KOPT-K1 (cell line): ENCODE data around the gene CAMKMT.

Experiments
- H3K27ac ChIP-seq: fragments of 200-600 bp; sonication (generic); 2 replicates; pipeline ENCODE4 v1.5.1; 2016; ENCODE audit warnings: antibody characterized with exemption, mild to moderate bottlenecking, low read depth, low read length; ENCODE audit not compliant: poor library complexity, severe bottlenecking
- H3K36me3 ChIP-seq: fragments of 200-600 bp; sonication (generic); 2 replicates; pipeline ENCODE4 v1.5.1; 2017; ENCODE audit warnings: antibody characterized with exemption, mild to moderate bottlenecking, low read length, moderate library complexity; ENCODE audit not compliant: insufficient read depth
- H3K9me3 ChIP-seq: fragments of 200-600 bp; sonication (generic); 2 replicates; pipeline ENCODE4 v1.5.1; 2017; ENCODE audit warnings: antibody characterized with exemption, low read length, mild to moderate bottlenecking; ENCODE audit not compliant: insufficient read depth, poor library complexity, severe bottlenecking

CAMKMT gene

DNA sequence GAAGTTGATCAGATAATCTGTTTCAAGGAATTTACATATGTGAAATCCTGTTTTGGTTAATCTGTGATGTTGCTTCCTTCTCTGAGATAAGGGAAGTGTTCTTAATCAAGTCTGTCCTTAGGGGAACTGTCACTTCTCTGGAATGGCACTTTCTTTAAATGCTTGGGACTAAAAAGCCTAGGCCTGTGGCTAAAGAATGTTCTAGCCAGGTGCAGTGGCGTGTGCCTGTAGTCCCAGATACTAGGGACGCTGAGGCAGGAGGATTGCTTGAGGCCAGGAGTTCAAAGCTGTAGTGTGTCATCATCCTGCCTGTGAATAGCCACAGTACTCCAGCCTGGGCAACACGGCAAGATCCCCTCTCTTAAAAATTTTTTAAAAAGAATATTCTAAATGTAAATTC, 362.2 kb downstream of the CAMKMT start:
- Histone ChIP-seq H3K9me3 (no peaks in the 10 kb centered on the region), H3K27ac (no peak overlapping the region), H3K36me3 (no peaks in the 10 kb centered on the region)

DNA sequence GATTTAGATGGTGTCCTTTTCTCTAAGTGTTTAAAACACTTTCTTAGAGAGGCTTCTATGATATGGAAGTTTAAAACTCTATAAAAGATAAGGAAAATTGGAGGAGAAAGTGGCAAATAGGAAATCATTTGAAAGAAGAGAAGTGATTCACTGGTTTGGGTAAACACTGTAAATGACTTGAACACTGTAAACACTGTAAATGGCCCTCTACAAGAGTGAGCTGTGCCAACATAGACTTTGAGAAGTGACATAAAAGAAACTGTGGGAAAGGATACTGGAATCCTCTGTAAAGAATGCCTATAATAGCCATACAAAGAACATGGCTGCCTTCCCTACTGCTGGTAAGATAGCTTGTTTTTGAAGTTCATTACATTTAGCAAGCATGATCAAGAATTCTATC, 368.8 kb downstream of the CAMKMT start:
- no peak overlapping the region for H3K27ac ChIP-seq
- no peaks in the 10 kb centered on the region for H3K36me3 ChIP-seq
- no peaks in the 10 kb centered on the region for H3K9me3 ChIP-seq

DNA sequence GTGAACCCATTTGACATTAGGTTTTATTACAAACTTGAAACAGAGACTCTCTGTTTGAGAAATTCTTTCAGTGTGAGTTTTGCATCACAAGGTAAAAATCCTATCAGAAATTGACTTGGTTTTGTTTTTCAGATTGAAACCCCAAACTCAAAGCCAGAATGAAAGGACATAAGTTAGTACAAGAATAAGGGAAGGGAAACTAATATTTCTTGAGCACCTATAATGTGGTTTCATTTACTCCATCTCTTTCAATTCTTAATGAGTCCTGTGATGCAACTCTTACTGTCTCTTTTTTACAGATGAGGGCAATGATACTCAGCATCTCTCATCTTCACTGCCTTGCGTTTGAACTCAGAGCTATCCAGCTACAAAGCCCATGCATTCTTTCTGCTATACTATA, 369.8 kb downstream of the CAMKMT start:
- H3K36me3 ChIP-seq: no peaks in the 10 kb centered on the region
- no peak overlapping the region for H3K27ac ChIP-seq
- H3K9me3 ChIP-seq: peaks cover 6% of the 10 kb centered on the region

DNA sequence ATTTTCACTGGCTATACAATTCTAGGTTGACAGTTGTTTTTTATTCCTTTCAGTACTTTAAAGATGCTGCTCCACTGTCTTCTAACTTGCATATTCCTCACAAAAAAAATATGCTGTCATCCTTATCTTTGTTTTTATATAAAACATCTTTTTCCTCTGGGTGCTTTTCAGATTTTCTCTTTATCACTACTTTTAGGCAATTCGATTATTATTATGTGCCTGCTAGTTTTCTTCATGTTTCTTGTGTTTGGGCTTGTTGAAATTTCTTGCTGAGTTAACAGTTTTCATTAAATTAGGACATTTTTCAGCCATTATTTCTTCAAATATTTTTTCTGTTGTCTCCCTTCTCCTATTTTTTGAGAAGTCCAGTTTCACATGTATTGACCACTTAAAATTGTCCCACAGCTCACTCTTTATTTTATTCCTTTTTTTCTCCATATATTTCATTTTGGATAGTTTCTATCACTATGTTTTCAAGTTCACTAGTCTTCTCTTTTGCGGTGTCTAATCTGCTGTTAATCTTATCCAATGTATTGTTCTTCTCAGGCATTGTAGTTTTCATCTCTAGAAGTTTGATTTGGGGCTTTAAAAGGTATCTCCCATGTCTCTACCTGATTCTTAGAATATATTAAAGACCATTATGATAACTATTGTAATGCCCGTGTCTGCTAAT, 374.7 kb downstream of the CAMKMT start:
- no peaks in the 10 kb centered on the region for H3K36me3 ChIP-seq
- peaks cover 15% of the 10 kb centered on the region for H3K9me3 ChIP-seq
- H3K27ac ChIP-seq: no peak overlapping the region

DNA sequence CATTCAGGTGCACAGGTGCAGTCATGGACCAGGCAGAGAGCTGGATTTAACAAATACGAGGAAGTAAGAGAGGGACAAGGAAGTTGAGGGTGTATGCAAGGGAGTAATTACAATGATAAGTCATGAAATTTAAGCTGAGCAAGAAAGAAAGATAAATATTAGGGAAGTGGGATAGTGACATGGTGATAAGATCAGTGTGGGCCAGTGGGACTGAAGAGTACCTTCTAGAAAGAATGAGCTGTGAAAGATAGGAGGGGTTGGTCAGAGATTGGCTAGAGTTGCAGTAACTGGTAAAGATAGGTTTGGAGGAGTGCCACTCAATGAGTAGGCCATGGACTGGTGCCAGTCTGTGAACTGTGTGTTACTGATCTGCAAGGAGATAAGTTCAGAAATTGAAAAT, 378.9 kb downstream of the CAMKMT start:
- H3K9me3 ChIP-seq: peaks cover 15% of the 10 kb centered on the region
- no peak overlapping the region for H3K27ac ChIP-seq
- H3K36me3 ChIP-seq: no peaks in the 10 kb centered on the region

DNA sequence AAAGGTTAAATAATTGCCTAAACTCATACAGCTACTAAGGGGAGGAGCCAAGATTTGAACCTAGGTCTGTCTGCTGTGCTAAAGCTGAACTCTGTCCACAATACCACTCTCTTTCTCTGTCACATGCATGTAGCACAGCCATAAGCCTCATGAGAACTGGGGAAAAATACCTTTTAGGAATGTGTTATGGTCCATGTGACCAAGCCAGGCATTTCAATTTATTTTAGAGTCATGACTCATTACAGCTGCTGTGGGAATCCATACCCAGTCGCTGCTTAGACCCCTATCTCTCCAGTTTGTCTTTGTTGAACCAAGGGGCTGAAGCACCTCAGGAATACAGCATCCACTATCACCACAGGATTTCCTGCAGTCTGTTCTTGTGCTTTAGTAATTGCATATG, 379.8 kb downstream of the CAMKMT start:
- Histone ChIP-seq H3K27ac (no peak overlapping the region), H3K9me3 (peaks cover 9% of the 10 kb centered on the region), H3K36me3 (no peaks in the 10 kb centered on the region)

DNA sequence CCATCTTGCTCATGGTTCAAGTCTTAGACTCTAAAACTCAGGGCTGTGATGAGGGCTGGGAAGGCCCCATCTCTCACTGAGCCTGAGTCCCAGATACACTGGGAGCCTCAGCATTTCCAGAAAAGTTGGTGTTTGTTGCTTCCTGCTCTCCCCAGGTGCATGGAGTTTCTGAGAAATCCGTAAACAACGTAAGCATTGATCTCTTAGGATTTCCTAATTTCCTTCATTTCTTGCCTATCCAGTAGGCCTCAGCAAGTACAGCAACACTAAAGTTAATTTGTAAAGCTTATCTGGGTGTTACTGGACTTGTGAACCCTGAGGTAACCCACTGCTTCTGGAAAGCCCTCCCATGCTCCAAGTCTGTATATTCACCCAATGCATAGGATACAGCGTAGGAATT, 380.3 kb downstream of the CAMKMT start:
- no peaks in the 10 kb centered on the region for H3K36me3 ChIP-seq
- no peak overlapping the region for H3K27ac ChIP-seq
- peaks cover 3% of the 10 kb centered on the region for H3K9me3 ChIP-seq

DNA sequence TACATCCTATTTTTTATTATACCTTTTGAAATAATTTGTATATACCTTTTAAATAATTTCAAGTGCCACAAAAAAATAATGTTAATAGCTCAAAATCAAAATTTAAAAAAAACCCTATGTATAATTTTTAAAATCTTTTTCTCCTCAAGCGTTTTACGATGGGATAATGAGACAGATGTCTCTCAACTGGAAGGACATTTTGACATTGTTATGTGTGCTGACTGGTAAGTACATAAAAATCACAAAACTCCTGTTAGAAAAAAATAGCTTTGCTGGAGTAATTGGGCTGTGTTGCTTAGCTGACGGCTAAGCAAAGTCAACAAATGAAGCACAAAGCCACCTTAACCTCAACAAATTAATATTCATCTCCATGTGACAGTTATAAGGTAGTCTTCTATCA, 381.7 kb downstream of the CAMKMT start:
- Histone ChIP-seq H3K27ac (no peak overlapping the region), H3K36me3 (no peaks in the 10 kb centered on the region), H3K9me3 (no peaks in the 10 kb centered on the region)

DNA sequence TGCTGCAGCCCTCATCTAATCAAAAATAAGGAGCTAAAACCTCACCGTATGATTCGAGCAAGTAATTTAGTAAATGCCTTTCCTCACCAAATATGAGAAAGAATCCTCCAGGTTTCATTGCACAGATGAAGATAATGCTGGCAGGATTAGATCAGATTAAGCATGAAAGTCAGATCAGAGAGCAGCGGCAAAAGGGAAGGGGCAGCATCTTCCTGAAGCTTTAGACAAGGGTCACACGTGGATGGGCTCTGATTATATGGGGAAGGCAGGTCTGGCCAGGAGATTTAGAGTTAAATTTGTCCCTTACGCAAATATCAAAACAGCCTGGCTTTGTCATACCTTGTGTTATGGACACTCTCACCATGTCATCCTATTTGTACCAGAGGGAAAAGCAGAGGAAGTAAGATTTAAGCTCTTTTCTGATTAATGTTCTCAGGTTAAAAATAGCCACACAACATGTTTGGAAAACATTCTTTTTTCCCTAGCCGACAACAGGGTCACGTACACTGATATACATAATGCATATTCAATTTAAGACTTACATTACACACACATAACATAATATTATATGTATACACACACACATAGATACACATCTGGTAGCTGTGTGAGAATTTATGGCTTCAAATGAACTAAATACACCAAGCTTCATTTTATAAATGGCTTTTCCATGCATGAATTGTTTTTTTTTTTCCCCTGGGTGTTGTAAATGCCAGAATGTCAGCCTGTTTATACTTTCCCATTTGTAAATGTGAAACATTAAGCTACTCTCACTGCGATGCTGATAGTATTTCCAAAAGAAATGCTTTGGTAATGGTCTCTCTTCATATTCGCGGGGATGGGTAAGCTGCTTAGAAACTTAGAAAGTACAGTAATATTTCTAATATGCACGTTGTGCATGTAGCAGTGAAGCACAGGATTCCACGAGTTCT, 383.5 kb downstream of the CAMKMT start:
- Histone ChIP-seq H3K27ac (no peak overlapping the region), H3K9me3 (no peaks in the 10 kb centered on the region)

DNA sequence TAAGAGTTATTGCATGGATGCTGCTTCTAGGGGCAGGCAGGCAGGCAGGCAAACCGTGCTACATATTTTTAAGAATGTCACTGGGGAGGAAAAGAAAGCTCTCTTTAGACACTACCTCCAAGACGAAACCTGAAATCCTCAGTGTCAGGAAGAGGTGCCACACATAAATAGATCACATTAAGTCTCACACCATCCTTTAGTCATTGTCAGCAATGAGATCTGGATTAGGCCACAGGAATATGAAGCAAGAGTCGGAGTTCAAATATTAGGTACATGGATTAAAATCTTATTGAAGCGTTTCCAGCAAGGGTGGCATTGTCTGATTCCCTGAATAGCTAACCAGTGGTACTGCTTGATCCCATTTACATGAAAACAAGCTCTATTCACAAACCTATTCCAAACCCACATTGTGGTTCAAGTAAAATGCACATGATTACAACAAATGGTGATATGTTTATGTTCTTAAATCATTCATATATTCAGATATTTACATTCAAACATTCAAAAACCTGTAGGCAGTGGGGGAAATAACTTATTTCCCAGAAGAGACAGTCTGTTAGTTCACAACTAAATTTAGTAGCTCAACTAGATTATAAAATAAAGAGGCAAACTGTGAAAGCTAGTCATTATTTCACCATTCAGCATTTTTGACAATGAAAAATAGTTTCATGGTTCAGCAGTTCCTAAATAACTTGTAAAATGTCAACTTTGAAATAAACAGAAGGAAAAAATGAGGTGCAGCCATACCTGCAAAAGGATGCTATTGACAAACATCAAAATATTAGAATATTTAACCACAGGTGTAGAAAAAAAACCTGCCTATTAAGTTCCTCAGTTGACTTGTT, 384.4 kb downstream of the CAMKMT start:
- H3K36me3 ChIP-seq: no peaks in the 10 kb centered on the region
- no peaks in the 10 kb centered on the region for H3K9me3 ChIP-seq
- no peak overlapping the region for H3K27ac ChIP-seq

More for the DNA sequence above, 383.5 kb downstream of the CAMKMT start:
- H3K36me3 ChIP-seq: no peaks in the 10 kb centered on the region

DNA sequence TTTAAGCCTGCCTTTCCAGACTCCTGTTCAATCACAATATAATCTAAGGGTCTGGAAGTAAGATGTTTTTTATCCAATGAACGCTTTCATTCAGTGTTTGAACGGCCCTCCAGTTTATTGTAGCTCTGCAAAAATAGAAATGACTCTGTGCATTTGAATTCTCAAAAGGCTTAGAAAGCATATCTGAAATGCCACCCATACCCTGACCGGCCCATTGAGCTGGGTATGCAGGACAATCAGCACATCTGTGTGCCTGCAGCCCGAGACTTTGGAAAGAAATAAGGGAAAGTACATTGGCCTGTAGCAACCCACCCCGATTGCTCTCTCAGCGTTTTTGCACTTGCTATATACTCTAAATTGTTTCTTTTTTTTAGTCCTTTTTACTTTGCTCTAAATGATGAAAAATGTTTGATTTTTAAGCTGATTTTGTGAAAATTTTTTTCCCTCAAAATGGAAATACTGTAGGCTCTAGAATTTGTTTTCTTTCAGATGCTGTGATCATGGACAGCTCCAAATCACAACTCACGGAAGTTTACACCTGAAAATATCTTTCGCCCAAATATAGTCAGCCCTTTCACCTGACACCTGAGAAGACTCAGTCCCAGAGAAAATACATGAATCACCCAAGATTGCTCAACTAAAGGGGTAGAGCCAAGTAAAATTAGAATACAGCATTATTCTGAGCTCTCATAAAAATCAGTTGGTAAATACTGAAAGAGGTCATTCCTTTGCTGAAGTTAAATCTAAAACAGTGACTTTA, 385.3 kb downstream of the CAMKMT start:
- Histone ChIP-seq H3K9me3 (no peaks in the 10 kb centered on the region), H3K27ac (no peak overlapping the region), H3K36me3 (no peaks in the 10 kb centered on the region)

DNA sequence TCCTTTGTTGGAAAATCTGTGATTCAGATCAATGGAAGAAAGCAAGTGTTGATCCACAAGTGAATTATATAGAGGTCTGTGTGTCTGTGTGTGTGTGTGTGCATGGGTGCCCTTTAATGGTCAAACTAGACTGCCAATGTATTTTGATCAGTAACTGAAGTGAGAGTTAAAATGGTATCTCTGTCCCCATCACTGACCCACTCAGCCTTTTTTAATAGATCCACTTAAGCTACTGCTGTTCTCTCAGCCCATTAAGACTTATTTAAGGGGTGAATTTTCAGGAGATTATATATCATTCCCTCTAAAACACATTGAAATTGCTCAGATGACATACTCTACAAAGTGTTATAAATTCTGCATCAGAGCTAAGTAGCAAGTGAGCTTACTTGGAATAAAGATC, 386.0 kb downstream of the CAMKMT start:
- H3K36me3 ChIP-seq: no peaks in the 10 kb centered on the region
- H3K27ac ChIP-seq: no peak overlapping the region
- H3K9me3 ChIP-seq: no peaks in the 10 kb centered on the region

DNA sequence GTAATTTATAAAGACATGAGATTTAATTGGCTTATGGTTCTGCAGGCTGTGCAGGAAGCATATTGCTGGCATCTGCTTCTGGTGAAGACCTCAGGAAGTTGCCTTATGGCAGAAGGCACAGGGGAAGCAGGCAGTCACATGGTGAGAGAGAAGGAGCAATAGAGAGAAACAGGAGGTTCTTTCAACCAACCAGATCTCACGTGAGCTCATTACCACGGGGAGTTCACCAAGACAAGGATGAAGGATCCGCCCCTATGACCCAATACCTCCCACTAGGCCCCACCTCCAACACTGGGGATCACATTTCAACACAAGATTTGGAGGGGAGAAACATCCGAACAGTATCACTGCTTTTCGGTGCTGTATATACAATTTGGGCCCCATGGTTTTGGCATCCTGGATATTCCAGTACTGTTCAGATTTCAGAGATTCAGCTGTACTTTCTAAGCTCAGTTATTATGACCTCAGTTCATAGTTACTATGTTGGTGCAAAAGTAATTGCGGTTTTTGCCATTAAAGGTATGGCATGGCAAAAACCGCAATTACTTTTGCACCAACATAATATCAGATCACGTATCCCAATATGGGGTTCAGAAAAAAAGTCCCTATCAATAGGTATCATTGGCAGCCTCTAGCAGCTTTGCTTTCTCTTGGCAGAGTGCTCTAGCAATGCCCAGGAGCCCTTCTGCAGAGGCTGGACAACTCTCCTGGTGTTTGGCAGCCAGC, 390.2 kb downstream of the CAMKMT start:
- H3K9me3 ChIP-seq: no peaks in the 10 kb centered on the region
- no peak overlapping the region for H3K27ac ChIP-seq
- H3K36me3 ChIP-seq: no peaks in the 10 kb centered on the region

DNA sequence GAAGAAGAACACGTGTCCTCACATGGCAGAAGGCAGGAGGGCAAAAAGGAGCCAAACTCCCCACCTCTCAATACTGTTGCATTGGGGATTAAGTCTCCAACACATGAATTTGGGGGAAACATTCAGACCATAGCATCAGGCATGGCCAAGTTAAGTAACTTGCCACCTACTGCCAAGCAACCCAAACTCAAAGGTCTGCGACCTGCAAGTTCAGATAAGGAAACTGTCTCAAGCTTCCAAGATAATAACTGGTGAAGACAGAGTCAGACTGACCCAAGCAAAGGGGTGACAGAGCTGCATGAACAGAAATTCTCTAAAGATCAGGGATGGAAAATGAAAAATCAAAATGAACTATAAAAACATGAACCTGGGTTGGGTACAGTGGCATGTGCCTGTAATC, 391.0 kb downstream of the CAMKMT start:
- no peaks in the 10 kb centered on the region for H3K36me3 ChIP-seq
- H3K9me3 ChIP-seq: no peaks in the 10 kb centered on the region
- H3K27ac ChIP-seq: no peak overlapping the region
